Fibroblast of lung (primary cell): ENCODE data around the gene COL8A2. TPM values are rescaled to one million over a fixed set of nuclear protein-coding genes. Genes with fewer than 3 reads are reported as not detected.

ENCODE experiments used
- DNase-seq, 2 donors: peaks; one replicate each; pipeline versions ENCODE4 v3.0.0 to v3.0.0-alpha.2; 2010; ENCODE audit warnings: low read depth in 2 of 2
- H2AFZ ChIP-seq: 2 replicates; pipeline ENCODE4 v1.5.1; 2012; ENCODE audit warnings: low read length, control low read depth, inconsistent platforms
- H3K27ac ChIP-seq: 2 replicates; pipeline ENCODE4 v1.5.1; 2011; ENCODE audit warnings: low read length, control low read depth; ENCODE audit not compliant: insufficient read depth
- H3K27me3 ChIP-seq: 2 replicates; pipeline ENCODE4 v1.5.1; 2011; ENCODE audit warnings: mild to moderate bottlenecking, low read length; ENCODE audit not compliant: control insufficient read depth, insufficient read depth
- H3K36me3 ChIP-seq: 2 replicates; pipeline ENCODE4 v1.5.1; 2011; ENCODE audit warnings: low read length; ENCODE audit not compliant: control insufficient read depth, insufficient read depth
- H3K4me1 ChIP-seq: 2 replicates; pipeline ENCODE4 v1.5.1; 2011; ENCODE audit warnings: low read length; ENCODE audit not compliant: control insufficient read depth, insufficient read depth; ENCODE audit errors: extremely low read depth
- H3K4me2 ChIP-seq: 2 replicates; pipeline ENCODE4 v1.5.1; 2011; ENCODE audit warnings: low read length, control low read depth; ENCODE audit not compliant: insufficient read depth; ENCODE audit errors: extremely low read depth
- H3K4me3 ChIP-seq, 4 experiments: fragments of 200-600 bp in 1 of 4; sonication (generic) in 1 of 4; replicated peaks in 1 of 4; 2 replicates each; pipeline ENCODE4 v1.5.1; 2011 to 2016; ENCODE audit warnings: low read length in 4 of 4, low read depth in 3 of 4, mild to moderate bottlenecking in 3 of 4, control low read depth in 2 of 4, inconsistent platforms in 1 of 4, mixed read lengths in 1 of 4; ENCODE audit not compliant: insufficient read depth in 1 of 4; ENCODE audit errors: control extremely low read depth in 1 of 4
- H3K79me2 ChIP-seq: 2 replicates; pipeline ENCODE4 v1.5.1; 2012; ENCODE audit warnings: mild to moderate bottlenecking, low read length, inconsistent platforms; ENCODE audit not compliant: control insufficient read depth, insufficient read depth
- H3K9ac ChIP-seq: 2 replicates; pipeline ENCODE4 v1.5.1; 2011; ENCODE audit warnings: mild to moderate bottlenecking, low read length, control low read depth; ENCODE audit not compliant: insufficient read depth
- H3K9me3 ChIP-seq: 2 replicates; pipeline ENCODE4 v1.5.1; 2012; ENCODE audit warnings: low read depth, low read length; ENCODE audit not compliant: control insufficient read depth, insufficient read depth
- H4K20me1 ChIP-seq: 2 replicates; pipeline ENCODE4 v1.5.1; 2011; ENCODE audit warnings: low read length; ENCODE audit not compliant: control insufficient read depth, insufficient read depth; ENCODE audit errors: extremely low read depth
- CTCF ChIP-seq, 2 donors: IDR thresholded peaks in 1 of 2; conservative IDR thresholded peaks in 1 of 2; 1 replicate in 1 of 2; 2 replicates in 1 of 2; pipeline ENCODE4 v1.5.1; 2011 to 2012; ENCODE audit warnings: low read length in 2 of 2, control low read depth in 1 of 2, inconsistent platforms in 1 of 2, low read depth in 1 of 2, mild to moderate bottlenecking in 1 of 2
- EZH2 ChIP-seq: IDR thresholded peaks from 2 replicates; pipeline ENCODE4 v1.5.1; 2012; ENCODE audit warnings: low read length, control low read depth, mild to moderate bottlenecking; ENCODE audit errors: missing control alignments
- polyA plus RNA-seq, 2 donors: library from polyadenylated mRNA; depleted of rRNA in 1 of 2; stranded (reverse) in 1 of 2; unstranded in 1 of 2; fragments of >200 nt; gene quantifications; 2 replicates each; pipeline ENCODE4 v1.2.1, GENCODE V29; 2011 to 2012; ENCODE audit warnings: missing spikeins in 1 of 2
- total RNA-seq: library from RNA; depleted of rRNA; stranded (reverse); fragments of >200 nt; gene quantifications from 2 replicates; pipeline ENCODE4 v1.2.1, GENCODE V29; 2014

The COL8A2 gene
- total and polyA plus RNA-seq, 2 donors (not counting 1 experiment from before 2014, with no cell fraction given) = 2.9 to 31.0 TPM

- H2AFZ ChIP-seq = peak overlapping the region; percentile 14
- peak overlapping the region; percentile 13 for H3K9ac ChIP-seq
- H3K4me3 ChIP-seq = no peak overlapping the region
Measured at GRCh38 chr1:36115200-36115669, 9.8 kb downstream of the COL8A2 start.

GRCh38 chr1:36114371-36114770 is 10.7 kb downstream of the COL8A2 start:
- no peaks in the 10 kb centered on the region for H3K9me3 ChIP-seq
- H3K36me3 ChIP-seq = no peaks in the 10 kb centered on the region
- no peaks in the 10 kb centered on the region for H3K79me2 ChIP-seq
- H3K9ac ChIP-seq = no peak overlapping the region
- no peak for TF ChIP-seq EZH2
- TF ChIP-seq CTCF (conservative IDR thresholded peaks at IDR 0.05 in 1 of 2, IDR thresholded peaks at IDR 0.05 in 1 of 2; ENCODE audit: low read depth in 1 of 2, low read length in 2 of 2) = no peak
- no peak overlapping the region for H3K27ac ChIP-seq
- no peak overlapping the region for H2AFZ ChIP-seq
- H3K4me2 ChIP-seq = no peak overlapping the region
- H3K4me1 ChIP-seq = peaks cover 8% of the 10 kb centered on the region
- no peaks in the 10 kb centered on the region for H4K20me1 ChIP-seq
- no peaks in the 10 kb centered on the region for H3K27me3 ChIP-seq
- DNase-seq = no peak
- no peak overlapping the region for H3K4me3 ChIP-seq

More at GRCh38 chr1:36115200-36115669, 9.8 kb downstream of the COL8A2 start:
- TF ChIP-seq CTCF (conservative IDR thresholded peaks at IDR 0.05 in 1 of 2, IDR thresholded peaks at IDR 0.05 in 1 of 2; ENCODE audit: low read depth in 1 of 2, low read length in 2 of 2) = no peak
- TF ChIP-seq EZH2 = no peak
- Histone ChIP-seq H3K9me3 (no peaks in the 10 kb centered on the region), H3K27me3 (no peaks in the 10 kb centered on the region), H3K36me3 (no peaks in the 10 kb centered on the region), H3K27ac (peak overlapping the region; percentile 1), H3K79me2 (no peaks in the 10 kb centered on the region), H3K4me2 (peak overlapping the region; percentile 4), H3K4me1 (peaks cover 8% of the 10 kb centered on the region), H4K20me1 (no peaks in the 10 kb centered on the region)
- peak; percentile 56 to 90 for DNase-seq

- DNase-seq = no peak
- Histone ChIP-seq H3K4me3 (no peak overlapping the region), H3K9ac (no peak overlapping the region), H3K27me3 (no peaks in the 10 kb centered on the region), H3K79me2 (no peaks in the 10 kb centered on the region), H4K20me1 (no peaks in the 10 kb centered on the region), H3K4me2 (no peak overlapping the region), H3K9me3 (no peaks in the 10 kb centered on the region), H3K27ac (no peak overlapping the region), H3K36me3 (no peaks in the 10 kb centered on the region), H2AFZ (no peak overlapping the region), H3K4me1 (peaks cover 11% of the 10 kb centered on the region)
- no peak for TF ChIP-seq EZH2
- TF ChIP-seq CTCF (conservative IDR thresholded peaks at IDR 0.05 in 1 of 2, IDR thresholded peaks at IDR 0.05 in 1 of 2; ENCODE audit: low read depth in 1 of 2, low read length in 2 of 2) = no peak
Measured at GRCh38 chr1:36112823-36113222, 12.2 kb downstream of the COL8A2 start.
